ENCODE data around the gene CDSN.

DNA sequence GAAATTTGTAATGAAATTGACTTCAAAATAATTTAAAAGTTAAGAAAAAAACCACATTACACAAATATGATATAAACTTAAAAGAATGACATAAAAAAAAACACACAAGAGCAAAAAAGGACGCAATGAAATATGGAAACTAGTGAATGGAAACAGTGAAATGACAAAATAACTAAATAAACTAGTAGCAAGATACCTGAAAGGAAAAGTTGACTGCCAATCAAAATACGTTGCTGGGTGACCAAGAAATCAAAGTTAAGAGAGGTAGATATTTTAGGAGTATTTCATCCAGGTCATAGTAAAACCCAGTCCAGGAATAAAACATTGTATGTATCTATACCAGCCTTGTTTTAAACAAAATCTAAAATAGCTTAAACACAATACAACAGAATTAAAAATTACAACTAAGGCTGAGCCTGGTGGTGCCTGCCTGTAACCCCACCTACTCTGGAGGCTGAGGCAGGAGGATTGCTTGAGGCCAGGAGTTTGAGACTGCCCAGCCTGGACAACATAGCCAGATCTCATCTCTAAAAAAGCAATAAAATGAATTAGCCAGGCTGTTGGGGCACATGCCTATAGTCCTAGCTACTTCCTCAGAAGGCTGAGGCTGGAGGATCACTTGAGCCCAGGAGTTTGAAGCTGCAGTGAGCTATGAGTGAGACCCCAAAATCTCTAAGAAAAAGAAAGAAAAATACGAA lies 29.8 kb downstream of the CDSN start:
- TF ChIP-seq, protein P1, sequence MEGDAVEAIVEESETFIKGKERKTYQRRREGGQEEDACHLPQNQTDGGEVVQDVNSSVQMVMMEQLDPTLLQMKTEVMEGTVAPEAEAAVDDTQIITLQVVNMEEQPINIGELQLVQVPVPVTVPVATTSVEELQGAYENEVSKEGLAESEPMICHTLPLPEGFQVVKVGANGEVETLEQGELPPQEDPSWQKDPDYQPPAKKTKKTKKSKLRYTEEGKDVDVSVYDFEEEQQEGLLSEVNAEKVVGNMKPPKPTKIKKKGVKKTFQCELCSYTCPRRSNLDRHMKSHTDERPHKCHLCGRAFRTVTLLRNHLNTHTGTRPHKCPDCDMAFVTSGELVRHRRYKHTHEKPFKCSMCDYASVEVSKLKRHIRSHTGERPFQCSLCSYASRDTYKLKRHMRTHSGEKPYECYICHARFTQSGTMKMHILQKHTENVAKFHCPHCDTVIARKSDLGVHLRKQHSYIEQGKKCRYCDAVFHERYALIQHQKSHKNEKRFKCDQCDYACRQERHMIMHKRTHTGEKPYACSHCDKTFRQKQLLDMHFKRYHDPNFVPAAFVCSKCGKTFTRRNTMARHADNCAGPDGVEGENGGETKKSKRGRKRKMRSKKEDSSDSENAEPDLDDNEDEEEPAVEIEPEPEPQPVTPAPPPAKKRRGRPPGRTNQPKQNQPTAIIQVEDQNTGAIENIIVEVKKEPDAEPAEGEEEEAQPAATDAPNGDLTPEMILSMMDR (conservative IDR thresholded peaks at IDR 0.05; ENCODE audit: low read depth in 2 of 2), result no peak
- TF ChIP-seq ZNF331 (CRISPR knock-in tag; IDR thresholded peaks at IDR 0.05; ENCODE audit: low read depth), result no peak
- TF ChIP-seq, protein P2, sequence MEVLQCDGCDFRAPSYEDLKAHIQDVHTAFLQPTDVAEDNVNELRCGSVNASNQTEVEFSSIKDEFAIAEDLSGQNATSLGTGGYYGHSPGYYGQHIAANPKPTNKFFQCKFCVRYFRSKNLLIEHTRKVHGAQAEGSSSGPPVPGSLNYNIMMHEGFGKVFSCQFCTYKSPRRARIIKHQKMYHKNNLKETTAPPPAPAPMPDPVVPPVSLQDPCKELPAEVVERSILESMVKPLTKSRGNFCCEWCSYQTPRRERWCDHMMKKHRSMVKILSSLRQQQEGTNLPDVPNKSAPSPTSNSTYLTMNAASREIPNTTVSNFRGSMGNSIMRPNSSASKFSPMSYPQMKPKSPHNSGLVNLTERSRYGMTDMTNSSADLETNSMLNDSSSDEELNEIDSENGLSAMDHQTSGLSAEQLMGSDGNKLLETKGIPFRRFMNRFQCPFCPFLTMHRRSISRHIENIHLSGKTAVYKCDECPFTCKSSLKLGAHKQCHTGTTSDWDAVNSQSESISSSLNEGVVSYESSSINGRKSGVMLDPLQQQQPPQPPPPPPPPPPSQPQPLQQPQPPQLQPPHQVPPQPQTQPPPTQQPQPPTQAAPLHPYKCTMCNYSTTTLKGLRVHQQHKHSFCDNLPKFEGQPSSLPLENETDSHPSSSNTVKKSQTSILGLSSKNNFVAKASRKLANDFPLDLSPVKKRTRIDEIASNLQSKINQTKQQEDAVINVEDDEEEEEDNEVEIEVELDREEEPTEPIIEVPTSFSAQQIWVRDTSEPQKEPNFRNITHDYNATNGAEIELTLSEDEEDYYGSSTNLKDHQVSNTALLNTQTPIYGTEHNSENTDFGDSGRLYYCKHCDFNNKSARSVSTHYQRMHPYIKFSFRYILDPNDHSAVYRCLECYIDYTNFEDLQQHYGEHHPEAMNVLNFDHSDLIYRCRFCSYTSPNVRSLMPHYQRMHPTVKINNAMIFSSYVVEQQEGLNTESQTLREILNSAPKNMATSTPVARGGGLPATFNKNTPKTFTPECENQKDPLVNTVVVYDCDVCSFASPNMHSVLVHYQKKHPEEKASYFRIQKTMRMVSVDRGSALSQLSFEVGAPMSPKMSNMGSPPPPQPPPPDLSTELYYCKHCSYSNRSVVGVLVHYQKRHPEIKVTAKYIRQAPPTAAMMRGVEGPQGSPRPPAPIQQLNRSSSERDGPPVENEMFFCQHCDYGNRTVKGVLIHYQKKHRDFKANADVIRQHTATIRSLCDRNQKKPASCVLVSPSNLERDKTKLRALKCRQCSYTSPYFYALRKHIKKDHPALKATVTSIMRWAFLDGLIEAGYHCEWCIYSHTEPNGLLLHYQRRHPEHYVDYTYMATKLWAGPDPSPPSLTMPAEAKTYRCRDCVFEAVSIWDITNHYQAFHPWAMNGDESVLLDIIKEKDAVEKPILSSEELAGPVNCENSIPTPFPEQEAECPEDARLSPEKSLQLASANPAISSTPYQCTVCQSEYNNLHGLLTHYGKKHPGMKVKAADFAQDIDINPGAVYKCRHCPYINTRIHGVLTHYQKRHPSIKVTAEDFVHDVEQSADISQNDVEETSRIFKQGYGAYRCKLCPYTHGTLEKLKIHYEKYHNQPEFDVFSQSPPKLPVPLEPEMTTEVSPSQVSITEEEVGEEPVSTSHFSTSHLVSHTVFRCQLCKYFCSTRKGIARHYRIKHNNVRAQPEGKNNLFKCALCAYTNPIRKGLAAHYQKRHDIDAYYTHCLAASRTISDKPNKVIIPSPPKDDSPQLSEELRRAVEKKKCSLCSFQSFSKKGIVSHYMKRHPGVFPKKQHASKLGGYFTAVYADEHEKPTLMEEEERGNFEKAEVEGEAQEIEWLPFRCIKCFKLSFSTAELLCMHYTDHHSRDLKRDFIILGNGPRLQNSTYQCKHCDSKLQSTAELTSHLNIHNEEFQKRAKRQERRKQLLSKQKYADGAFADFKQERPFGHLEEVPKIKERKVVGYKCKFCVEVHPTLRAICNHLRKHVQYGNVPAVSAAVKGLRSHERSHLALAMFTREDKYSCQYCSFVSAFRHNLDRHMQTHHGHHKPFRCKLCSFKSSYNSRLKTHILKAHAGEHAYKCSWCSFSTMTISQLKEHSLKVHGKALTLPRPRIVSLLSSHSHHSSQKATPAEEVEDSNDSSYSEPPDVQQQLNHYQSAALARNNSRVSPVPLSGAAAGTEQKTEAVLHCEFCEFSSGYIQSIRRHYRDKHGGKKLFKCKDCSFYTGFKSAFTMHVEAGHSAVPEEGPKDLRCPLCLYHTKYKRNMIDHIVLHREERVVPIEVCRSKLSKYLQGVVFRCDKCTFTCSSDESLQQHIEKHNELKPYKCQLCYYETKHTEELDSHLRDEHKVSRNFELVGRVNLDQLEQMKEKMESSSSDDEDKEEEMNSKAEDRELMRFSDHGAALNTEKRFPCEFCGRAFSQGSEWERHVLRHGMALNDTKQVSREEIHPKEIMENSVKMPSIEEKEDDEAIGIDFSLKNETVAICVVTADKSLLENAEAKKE (CRISPR knock-in tag; IDR thresholded peaks at IDR 0.05), result no peak
- TF ChIP-seq POLR2AphosphoS5 (IDR thresholded peaks at IDR 0.05; ENCODE audit: low read depth), result no peak
- TF ChIP-seq CREB1 (CRISPR knock-in tag; IDR thresholded peaks at IDR 0.05; ENCODE audit: low read depth), result no peak
- TF ChIP-seq NANOG (IDR thresholded peaks at IDR 0.05; ENCODE audit: borderline replicate concordance), result no peak
- TF ChIP-seq, protein P3, sequence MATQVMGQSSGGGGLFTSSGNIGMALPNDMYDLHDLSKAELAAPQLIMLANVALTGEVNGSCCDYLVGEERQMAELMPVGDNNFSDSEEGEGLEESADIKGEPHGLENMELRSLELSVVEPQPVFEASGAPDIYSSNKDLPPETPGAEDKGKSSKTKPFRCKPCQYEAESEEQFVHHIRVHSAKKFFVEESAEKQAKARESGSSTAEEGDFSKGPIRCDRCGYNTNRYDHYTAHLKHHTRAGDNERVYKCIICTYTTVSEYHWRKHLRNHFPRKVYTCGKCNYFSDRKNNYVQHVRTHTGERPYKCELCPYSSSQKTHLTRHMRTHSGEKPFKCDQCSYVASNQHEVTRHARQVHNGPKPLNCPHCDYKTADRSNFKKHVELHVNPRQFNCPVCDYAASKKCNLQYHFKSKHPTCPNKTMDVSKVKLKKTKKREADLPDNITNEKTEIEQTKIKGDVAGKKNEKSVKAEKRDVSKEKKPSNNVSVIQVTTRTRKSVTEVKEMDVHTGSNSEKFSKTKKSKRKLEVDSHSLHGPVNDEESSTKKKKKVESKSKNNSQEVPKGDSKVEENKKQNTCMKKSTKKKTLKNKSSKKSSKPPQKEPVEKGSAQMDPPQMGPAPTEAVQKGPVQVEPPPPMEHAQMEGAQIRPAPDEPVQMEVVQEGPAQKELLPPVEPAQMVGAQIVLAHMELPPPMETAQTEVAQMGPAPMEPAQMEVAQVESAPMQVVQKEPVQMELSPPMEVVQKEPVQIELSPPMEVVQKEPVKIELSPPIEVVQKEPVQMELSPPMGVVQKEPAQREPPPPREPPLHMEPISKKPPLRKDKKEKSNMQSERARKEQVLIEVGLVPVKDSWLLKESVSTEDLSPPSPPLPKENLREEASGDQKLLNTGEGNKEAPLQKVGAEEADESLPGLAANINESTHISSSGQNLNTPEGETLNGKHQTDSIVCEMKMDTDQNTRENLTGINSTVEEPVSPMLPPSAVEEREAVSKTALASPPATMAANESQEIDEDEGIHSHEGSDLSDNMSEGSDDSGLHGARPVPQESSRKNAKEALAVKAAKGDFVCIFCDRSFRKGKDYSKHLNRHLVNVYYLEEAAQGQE (IDR thresholded peaks at IDR 0.05; ENCODE audit: unreplicated experiment), result no peak
